Measurements from ENCODE around the gene FSIP1.

DNA sequence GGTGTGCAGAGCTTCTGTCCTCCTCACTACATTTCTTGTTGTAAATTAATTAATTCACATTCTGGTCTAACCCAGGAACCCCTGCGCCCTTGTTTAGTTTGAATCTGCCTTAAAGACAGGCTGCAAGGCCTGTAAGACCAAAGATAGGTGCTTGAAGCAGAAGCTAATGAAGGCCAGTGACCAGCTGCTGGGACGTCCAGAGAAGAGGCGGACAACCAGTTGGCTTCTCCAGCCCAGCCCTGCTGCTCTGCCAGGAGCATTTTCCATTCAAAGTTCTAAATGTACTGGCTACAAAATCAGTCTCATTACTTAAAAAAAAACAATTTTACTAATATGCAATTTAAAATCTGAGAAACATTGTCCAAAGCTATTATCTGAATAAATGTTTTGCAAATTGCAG, 43.6 kb downstream of the FSIP1 start:
- TF ChIP-seq POLR2A (IDR thresholded peaks at IDR 0.05) (no peak), CTCF (IDR thresholded peaks at IDR 0.05) (no peak)

Data from lower leg skin (tissue), 3 donors.